HG02588 (cell line): Measurements from ENCODE around the gene GDPD4.

Experiments
- ATAC-seq: cut with Tn5 transposase; IDR thresholded peaks from one replicate; pipeline ENCODE4 v1.9.1; 2021; ENCODE audit warnings: mild to moderate bottlenecking, moderate library complexity; ENCODE audit not compliant: unreplicated experiment

Gene GDPD4

GRCh38 chr11:77191823-77192495 lies 109.5 kb downstream of the GDPD4 start:
- ATAC-seq: no peak

GRCh38 chr11:77191429-77191822 lies 110.1 kb downstream of the GDPD4 start:
- ATAC-seq: no peak

- no peak for ATAC-seq
Observed at GRCh38 chr11:77190331-77191075, 111.0 kb downstream of the GDPD4 start.

- no peak for ATAC-seq
Observed at GRCh38 chr11:77189588-77190210, 111.8 kb downstream of the GDPD4 start.

GRCh38 chr11:77188633-77189491 lies 112.6 kb downstream of the GDPD4 start:
- ATAC-seq: no peak

GRCh38 chr11:77187776-77188632 lies 113.5 kb downstream of the GDPD4 start:
- no peak for ATAC-seq

GRCh38 chr11:77187111-77187750 lies 114.3 kb downstream of the GDPD4 start:
- ATAC-seq: no peak

GRCh38 chr11:77186302-77186701 lies 115.2 kb downstream of the GDPD4 start:
- no peak for ATAC-seq

- no peak for ATAC-seq
Observed at GRCh38 chr11:77184136-77184860, 117.2 kb downstream of the GDPD4 start.

GRCh38 chr11:77183431-77183984 lies 118.0 kb downstream of the GDPD4 start:
- ATAC-seq: no peak

GRCh38 chr11:77182542-77183430 lies 118.7 kb downstream of the GDPD4 start:
- no peak for ATAC-seq

GRCh38 chr11:77181799-77182541 lies 119.5 kb downstream of the GDPD4 start:
- no peak for ATAC-seq

- ATAC-seq: no peak
Observed at GRCh38 chr11:77181226-77181625, 120.3 kb downstream of the GDPD4 start.

- no peak for ATAC-seq
Observed at GRCh38 chr11:77180346-77180745, 121.1 kb downstream of the GDPD4 start.

GRCh38 chr11:77179681-77180080 lies 121.8 kb downstream of the GDPD4 start:
- ATAC-seq: no peak

- no peak for ATAC-seq
Observed at GRCh38 chr11:77179048-77179447, 122.4 kb downstream of the GDPD4 start.

GRCh38 chr11:77178150-77178549 lies 123.3 kb downstream of the GDPD4 start:
- no peak for ATAC-seq
